Iris pigment epithelial cell (primary cell): ENCODE results near the gene ALDH3B2.
"Not testable (repeated sequence)": the region's sequence is repeated elsewhere in the genome, so short reads cannot be mapped to it uniquely, and the experiment has no call there.

ENCODE experiments used
- DNase-seq: peaks from one replicate; pipeline ENCODE4 v3.0.0-alpha.2; 2011; ENCODE audit warnings: low read depth

The ALDH3B2 gene

GRCh38 chr11:67685641-67686332 is 11.4 kb upstream of the ALDH3B2 start:
- not testable (repeated sequence) for DNase-seq

- DNase-seq, result not testable (repeated sequence)
Measured at GRCh38 chr11:67682126-67683034, 8.0 kb upstream of the ALDH3B2 start.

- DNase-seq, result no peak
Measured at GRCh38 chr11:67680696-67681470, 6.5 kb upstream of the ALDH3B2 start.

GRCh38 chr11:67675058-67675747 is 780 bp upstream of the ALDH3B2 start:
- no peak for DNase-seq

- no peak for DNase-seq
Measured at GRCh38 chr11:67673902-67674301, 521 bp downstream of the ALDH3B2 start.

GRCh38 chr11:67673358-67673757 is 1.1 kb downstream of the ALDH3B2 start:
- no peak for DNase-seq

GRCh38 chr11:67671211-67671520 is 3.3 kb downstream of the ALDH3B2 start:
- DNase-seq, result no peak

GRCh38 chr11:67670316-67671210 is 3.9 kb downstream of the ALDH3B2 start:
- DNase-seq, result no peak

- DNase-seq, result no peak
Measured at GRCh38 chr11:67668192-67668551, 6.3 kb downstream of the ALDH3B2 start.

GRCh38 chr11:67667490-67668191 is 6.8 kb downstream of the ALDH3B2 start:
- DNase-seq, result no peak

GRCh38 chr11:67666676-67667489 is 7.5 kb downstream of the ALDH3B2 start:
- DNase-seq, result no peak

GRCh38 chr11:67666303-67666645 is 8.1 kb downstream of the ALDH3B2 start:
- no peak for DNase-seq

- no peak for DNase-seq
Measured at GRCh38 chr11:67665541-67666302, 8.7 kb downstream of the ALDH3B2 start.

GRCh38 chr11:67664696-67665540 is 9.5 kb downstream of the ALDH3B2 start:
- no peak for DNase-seq

GRCh38 chr11:67664213-67664585 is 10.2 kb downstream of the ALDH3B2 start:
- no peak for DNase-seq

GRCh38 chr11:67663532-67664212 is 10.8 kb downstream of the ALDH3B2 start:
- no peak for DNase-seq

GRCh38 chr11:67662835-67663531 is 11.4 kb downstream of the ALDH3B2 start:
- no peak for DNase-seq
